Smooth muscle cell (in vitro differentiated cells): ENCODE results near the gene RHBDD3. TPM values are rescaled to one million over a fixed set of nuclear protein-coding genes. Genes with fewer than 3 reads are reported as not detected.

Experiments used
- DNase-seq: peaks from one replicate; lab custom pipeline; 2025; ENCODE audit not compliant: unreplicated experiment; lab: John Stamatoyannopoulos, UW
- H2AFZ ChIP-seq: fragments of 200-600 bp; sonication (generic); 2 replicates; pipeline ENCODE4 v1.6.0; 2016; ENCODE audit warnings: antibody characterized with exemption, low read depth, mild to moderate bottlenecking
- H3F3A ChIP-seq: fragments of 200-600 bp; sonication (generic); 2 replicates; pipeline ENCODE4 v1.6.0; 2017; ENCODE audit warnings: antibody characterized with exemption, low read depth
- H3K27ac ChIP-seq: fragments of 200-600 bp; sonication (generic); 2 replicates; pipeline ENCODE4 v1.5.1; 2016; ENCODE audit warnings: low read depth, mild to moderate bottlenecking
- H3K27me3 ChIP-seq: fragments of 200-600 bp; sonication (generic); 2 replicates; pipeline ENCODE4 v1.6.1; 2016; ENCODE audit warnings: low read depth, mild to moderate bottlenecking
- H3K36me3 ChIP-seq: fragments of 200-600 bp; sonication (generic); 2 replicates; pipeline ENCODE4 v1.5.1; 2016; ENCODE audit warnings: low read depth
- H3K4me1 ChIP-seq: fragments of 200-600 bp; sonication (generic); 2 replicates; pipeline ENCODE4 v1.5.1; 2016; ENCODE audit warnings: low read depth
- H3K4me2 ChIP-seq: fragments of 200-600 bp; sonication (generic); 2 replicates; pipeline ENCODE4 v1.6.0; 2016; ENCODE audit warnings: mild to moderate bottlenecking
- H3K4me3 ChIP-seq: fragments of 200-600 bp; sonication (generic); 2 replicates; pipeline ENCODE4 v1.5.1; 2016; ENCODE audit warnings: mild to moderate bottlenecking
- H3K79me2 ChIP-seq: fragments of 200-600 bp; sonication (generic); 2 replicates; pipeline ENCODE4 v1.6.0; 2016; ENCODE audit warnings: low read depth, mild to moderate bottlenecking
- H3K9ac ChIP-seq: fragments of 200-600 bp; sonication (generic); 2 replicates; pipeline ENCODE4 v1.6.0; 2016; ENCODE audit warnings: low read depth
- H3K9me3 ChIP-seq: fragments of 200-600 bp; sonication (generic); replicated peaks from 2 replicates; pipeline ENCODE4 v1.5.1; 2016; ENCODE audit warnings: low read depth
- H4K20me1 ChIP-seq: fragments of 200-600 bp; sonication (generic); 2 replicates; pipeline ENCODE4 v1.6.0; 2016; ENCODE audit warnings: low read depth
- CTCF ChIP-seq: fragments of 200-600 bp; sonication (generic); IDR thresholded peaks from 2 replicates; pipeline ENCODE4 v1.5.1; 2017; ENCODE audit warnings: borderline replicate concordance, mild to moderate bottlenecking, antibody characterized with exemption; ENCODE audit not compliant: insufficient read depth, poor library complexity, severe bottlenecking
- WGBS: methylation state at CpG from one replicate; pipeline ENCODE4 v1.1.7; 2016; ENCODE audit warnings: low lambda C conversion rate; 5-methylcytosine and 5-hydroxymethylcytosine counted together
- polyA plus RNA-seq: library from polyadenylated mRNA; unstranded; fragments of >200 nt; fragmentation: Nextera tagmentation; extraction: Ambion mirVana; gene quantifications from 2 replicates; pipeline ENCODE4 v1.2.1, GENCODE V29; 2016
- total RNA-seq: library from RNA; depleted of rRNA; stranded (reverse); fragments of >200 nt; gene quantifications from 2 replicates; pipeline ENCODE4 v1.2.3, GENCODE V29; 2014

RHBDD3 gene
- total and polyA plus RNA-seq, 2 experiments from 2014 or later = 16.5 to 39.1 TPM

DNA sequence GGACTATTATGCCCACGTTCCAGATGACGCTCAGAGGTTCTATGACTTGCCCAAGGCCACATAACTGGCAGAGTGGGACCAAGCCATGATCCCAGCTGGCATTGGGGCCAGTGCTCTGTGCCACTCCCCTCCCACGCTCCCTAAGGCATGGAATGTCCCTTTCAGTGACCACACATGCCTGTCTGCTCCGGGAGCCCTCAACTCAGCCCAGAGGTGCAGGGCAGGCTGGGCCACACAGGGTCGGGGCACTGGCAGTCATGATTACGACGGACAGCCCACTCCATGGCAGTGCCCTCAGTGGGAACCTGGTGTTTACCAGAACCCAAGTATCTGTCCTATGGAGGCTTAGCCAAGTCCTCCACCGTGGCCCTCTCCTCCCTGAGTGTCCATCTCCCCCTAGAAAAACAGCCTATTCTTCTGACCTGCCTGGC, 10.0 kb downstream of the RHBDD3 start:
- Histone ChIP-seq H3K79me2 (no peaks in the 10 kb centered on the region), H3K4me1 (no peaks in the 10 kb centered on the region), H3K27ac (no peak overlapping the region), H3K9me3 (no peaks in the 10 kb centered on the region), H3F3A (no peaks in the 10 kb centered on the region), H3K27me3 (no peaks in the 10 kb centered on the region), H3K4me3 (no peak overlapping the region), H2AFZ (no peak overlapping the region), H3K36me3 (no peaks in the 10 kb centered on the region), H3K4me2 (no peak overlapping the region), H3K9ac (no peak overlapping the region), H4K20me1 (no peaks in the 10 kb centered on the region)
- DNase-seq = no peak
- no peak for TF ChIP-seq CTCF
- 69% methylated on average over 8 of the region's 8 CpGs for WGBS

DNA sequence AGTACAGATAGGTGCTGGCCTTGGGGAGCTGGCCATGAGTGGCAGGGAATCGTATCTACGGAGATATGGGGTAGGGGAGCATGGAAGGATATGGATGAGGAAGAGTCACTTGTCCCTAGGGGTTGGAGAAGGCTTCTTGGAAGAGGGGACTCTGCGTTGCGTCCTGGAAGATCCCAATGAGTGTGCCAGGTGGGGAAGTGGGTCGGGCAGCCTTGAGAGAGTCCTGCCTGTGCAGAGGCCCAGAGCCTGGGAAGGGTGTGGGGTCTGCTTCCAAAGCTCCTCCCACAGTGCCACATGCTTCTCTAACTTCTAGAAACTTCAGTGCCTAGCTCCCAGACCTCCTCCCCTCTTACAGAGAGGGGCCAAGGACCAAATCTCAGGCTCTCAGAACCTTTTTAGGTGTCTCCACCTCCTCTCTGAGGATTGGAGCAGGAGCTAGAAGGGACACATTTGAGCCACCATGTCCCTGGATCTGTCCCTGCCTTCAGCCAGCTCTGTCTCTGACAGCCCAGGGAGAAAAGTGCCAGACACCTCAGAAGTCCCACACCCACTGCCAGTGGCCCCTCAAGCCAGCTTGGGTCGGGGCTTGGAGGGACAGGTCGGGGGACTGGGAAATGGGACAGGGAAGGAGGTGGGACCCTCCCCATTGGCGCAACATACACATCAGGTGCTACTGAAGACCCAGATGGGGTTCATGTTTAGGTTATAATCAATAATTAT, 11.0 kb downstream of the RHBDD3 start:
- no peaks in the 10 kb centered on the region for H3K9me3 ChIP-seq
- no peaks in the 10 kb centered on the region for H3K79me2 ChIP-seq
- H3K9ac ChIP-seq = no peak overlapping the region
- no peaks in the 10 kb centered on the region for H3F3A ChIP-seq
- no peaks in the 10 kb centered on the region for H3K36me3 ChIP-seq
- 97% methylated on average over 8 of the region's 8 CpGs for WGBS
- H2AFZ ChIP-seq = no peak overlapping the region
- H3K27ac ChIP-seq = no peak overlapping the region
- no peak overlapping the region for H3K4me2 ChIP-seq
- no peak for TF ChIP-seq CTCF
- H3K4me3 ChIP-seq = no peak overlapping the region
- H3K27me3 ChIP-seq = no peaks in the 10 kb centered on the region
- no peaks in the 10 kb centered on the region for H3K4me1 ChIP-seq
- no peak for DNase-seq
- H4K20me1 ChIP-seq = no peaks in the 10 kb centered on the region

- no peak overlapping the region for H3K27ac ChIP-seq
Measured at GRCh38 chr22:29255064-29255621, 12.6 kb downstream of the RHBDD3 start.

More at GRCh38 chr22:29255064-29255621, 12.6 kb downstream of the RHBDD3 start:
- Histone ChIP-seq H4K20me1 (no peaks in the 10 kb centered on the region), H3K9ac (no peak overlapping the region), H2AFZ (no peak overlapping the region), H3K9me3 (no peaks in the 10 kb centered on the region), H3F3A (no peaks in the 10 kb centered on the region), H3K27me3 (no peaks in the 10 kb centered on the region), H3K4me3 (no peak overlapping the region), H3K4me1 (no peaks in the 10 kb centered on the region), H3K79me2 (no peaks in the 10 kb centered on the region), H3K4me2 (no peak overlapping the region), H3K36me3 (no peaks in the 10 kb centered on the region)
- TF ChIP-seq CTCF = no peak
- DNase-seq = no peak
- 94% methylated on average over 8 of the region's 11 CpGs for WGBS
